Neural cell (in vitro differentiated cells): Measurements from ENCODE around the gene MALRD1. TPM values are rescaled to one million over a fixed set of nuclear protein-coding genes. Genes with fewer than 3 reads are reported as not detected.

Source experiments
- H2AFZ ChIP-seq: fragments of 200-600, 300-800 bp; sonication (generic), shearing (Covaris generic); 2 replicates; pipeline ENCODE4 v1.6.0; 2014; ENCODE audit warnings: low read depth, mild to moderate bottlenecking, antibody characterized with exemption, low read length, moderate library complexity
- H3F3A ChIP-seq: fragments of 200-600 bp; shearing (Covaris generic); 2 replicates; pipeline ENCODE4 v1.6.1; 2016; ENCODE audit warnings: mild to moderate bottlenecking, moderate library complexity, mixed read lengths, antibody characterized with exemption, low read length; ENCODE audit not compliant: insufficient read depth, poor library complexity, severe bottlenecking
- H3K27ac ChIP-seq: fragments of 200-600, 300-800 bp; sonication (generic), shearing (Covaris generic); 2 replicates; pipeline ENCODE4 v1.5.1; 2014; ENCODE audit warnings: mild to moderate bottlenecking, low read length, moderate library complexity
- H3K27me3 ChIP-seq: fragments of 300-800, 200-600 bp; sonication (generic), shearing (Covaris generic); 2 replicates; pipeline ENCODE4 v1.6.0; 2014; ENCODE audit warnings: mild to moderate bottlenecking, low read depth, low read length, moderate library complexity; ENCODE audit not compliant: insufficient read depth
- H3K36me3 ChIP-seq: fragments of 300-800, 200-600 bp; sonication (generic), shearing (Covaris generic); 2 replicates; pipeline ENCODE4 v1.5.1; 2014; ENCODE audit warnings: mild to moderate bottlenecking, antibody characterized with exemption, low read length, moderate library complexity; ENCODE audit not compliant: insufficient read depth
- H3K4me2 ChIP-seq: fragments of 300-800, 200-600 bp; sonication (generic), shearing (Covaris generic); 2 replicates; pipeline ENCODE4 v1.6.0; 2014; ENCODE audit warnings: mild to moderate bottlenecking, low read length
- H3K4me3 ChIP-seq: fragments of 300-800, 200-600 bp; sonication (generic), shearing (Covaris generic); 2 replicates; pipeline ENCODE4 v1.5.1; 2014; ENCODE audit warnings: mild to moderate bottlenecking, low read length, moderate library complexity
- H3K79me2 ChIP-seq: fragments of 200-600 bp; shearing (Covaris generic); replicated peaks from 2 replicates; pipeline ENCODE4 v1.6.0; 2014; ENCODE audit warnings: mild to moderate bottlenecking, low read length, moderate library complexity; ENCODE audit not compliant: insufficient read depth
- H3K9ac ChIP-seq: fragments of 300-800, 200-600 bp; sonication (generic), shearing (Covaris generic); 2 replicates; pipeline ENCODE4 v1.6.1; 2016; ENCODE audit warnings: mild to moderate bottlenecking, low read length, mixed read lengths
- H3K9me2 ChIP-seq: fragments of 200-600 bp; shearing (Covaris generic); 2 replicates; pipeline ENCODE4 v1.6.1; 2016; ENCODE audit warnings: mild to moderate bottlenecking, low read length, mixed read lengths; ENCODE audit not compliant: insufficient read depth
- H3K9me3 ChIP-seq: fragments of 200-600, 300-800 bp; sonication (generic), shearing (Covaris generic); 2 replicates; pipeline ENCODE4 v1.6.1; 2016; ENCODE audit warnings: mild to moderate bottlenecking, mixed run types, low read length, moderate library complexity, mixed read lengths
- H4K20me1 ChIP-seq: fragments of 200-600 bp; shearing (Covaris generic); 2 replicates; pipeline ENCODE4 v1.6.1; 2016; ENCODE audit warnings: mild to moderate bottlenecking, mixed run types; ENCODE audit not compliant: insufficient read depth
- CTCF ChIP-seq: fragments of 450-650 bp; IDR thresholded peaks from 2 replicates; pipeline ENCODE4 v1.5.1; 2014; ENCODE audit warnings: antibody characterized with exemption, mild to moderate bottlenecking, moderate library complexity; ENCODE audit not compliant: poor library complexity, severe bottlenecking
- EP300 ChIP-seq: fragments of 450-650 bp; conservative IDR thresholded peaks from 2 replicates; pipeline ENCODE4 v1.6.1; 2014; ENCODE audit warnings: antibody characterized with exemption, mild to moderate bottlenecking, moderate library complexity; ENCODE audit not compliant: poor library complexity, severe bottlenecking
- EZH2 ChIP-seq: fragments of 200-600, 300-800 bp; shearing (Covaris generic), sonication (generic); IDR thresholded peaks from 2 replicates; pipeline ENCODE4 v1.6.1; 2014; ENCODE audit warnings: antibody characterized with exemption, low read length, borderline replicate concordance, mild to moderate bottlenecking; ENCODE audit not compliant: insufficient read depth, poor library complexity, severe bottlenecking
- MXI1 ChIP-seq: fragments of 450-650 bp; conservative IDR thresholded peaks from 2 replicates; pipeline ENCODE4 v1.6.1; 2014; ENCODE audit warnings: antibody characterized with exemption, mild to moderate bottlenecking; ENCODE audit not compliant: poor library complexity, severe bottlenecking
- POLR2AphosphoS5 ChIP-seq: IDR thresholded peaks from 2 replicates; pipeline ENCODE4 v1.6.1; 2012
- RAD21 ChIP-seq: fragments of 450-650 bp; conservative IDR thresholded peaks from 2 replicates; pipeline ENCODE4 v1.6.1; 2014; ENCODE audit warnings: antibody characterized with exemption, mild to moderate bottlenecking, moderate library complexity
- REST ChIP-seq: IDR thresholded peaks from 2 replicates; pipeline ENCODE4 v1.6.1; 2012; ENCODE audit warnings: borderline replicate concordance
- SMC3 ChIP-seq: fragments of 450-650 bp; conservative IDR thresholded peaks from 2 replicates; pipeline ENCODE4 v1.6.1; 2014; ENCODE audit warnings: antibody characterized with exemption, mild to moderate bottlenecking, moderate library complexity; ENCODE audit not compliant: poor library complexity
- TAF1 ChIP-seq: IDR thresholded peaks from 2 replicates; pipeline ENCODE4 v1.6.1; 2012; ENCODE audit warnings: low read depth
- polyA plus RNA-seq: library from polyadenylated mRNA; depleted of rRNA; stranded (reverse); fragments of >200 nt; gene quantifications from 2 replicates; pipeline ENCODE4 v1.2.3, GENCODE V29; 2014

The MALRD1 gene
- polyA plus RNA-seq, 1 donor from 2014 or later, result 0.21 TPM

- no peak overlapping the region for H2AFZ ChIP-seq
- H3K27me3 ChIP-seq, result no peaks in the 10 kb centered on the region
- H3F3A ChIP-seq, result no peaks in the 10 kb centered on the region
- no peak for TF ChIP-seq REST
- TF ChIP-seq TAF1, result no peak
- TF ChIP-seq CTCF, result no peak
- TF ChIP-seq EZH2, result no peak
- TF ChIP-seq SMC3, result no peak
- TF ChIP-seq MXI1, result no peak
- no peak for TF ChIP-seq POLR2AphosphoS5
- TF ChIP-seq EP300, result no peak
- no peak for TF ChIP-seq RAD21
- H3K36me3 ChIP-seq, result no peaks in the 10 kb centered on the region
- H3K4me3 ChIP-seq, result no peak overlapping the region
- no peaks in the 10 kb centered on the region for H3K79me2 ChIP-seq
- H3K9me2 ChIP-seq, result no peaks in the 10 kb centered on the region
- H3K9ac ChIP-seq, result no peak overlapping the region
- no peaks in the 10 kb centered on the region for H3K9me3 ChIP-seq
- H4K20me1 ChIP-seq, result no peaks in the 10 kb centered on the region
- no peak overlapping the region for H3K4me2 ChIP-seq
- H3K27ac ChIP-seq, result no peak overlapping the region
These were observed 242.2 kb downstream of the MALRD1 start for GRCh38 chr10:19290770-19291169.

- H3K9me3 ChIP-seq, result no peaks in the 10 kb centered on the region
- TF ChIP-seq RAD21 (no peak), CTCF (no peak), EP300 (no peak), MXI1 (no peak), EZH2 (no peak), SMC3 (no peak), REST (no peak), POLR2AphosphoS5 (no peak), TAF1 (no peak)
- no peaks in the 10 kb centered on the region for H3K9me2 ChIP-seq
- H3K36me3 ChIP-seq, result no peaks in the 10 kb centered on the region
- H4K20me1 ChIP-seq, result no peaks in the 10 kb centered on the region
- H3K4me2 ChIP-seq, result no peak overlapping the region
- H3F3A ChIP-seq, result no peaks in the 10 kb centered on the region
- H3K27ac ChIP-seq, result no peak overlapping the region
- no peaks in the 10 kb centered on the region for H3K27me3 ChIP-seq
- H3K9ac ChIP-seq, result no peak overlapping the region
- no peaks in the 10 kb centered on the region for H3K79me2 ChIP-seq
- H2AFZ ChIP-seq, result no peak overlapping the region
- H3K4me3 ChIP-seq, result no peak overlapping the region
These were observed 245.6 kb downstream of the MALRD1 start for GRCh38 chr10:19294233-19294632.
